BJ (cell line): Measurements from ENCODE around the gene TPPP. TPM values are rescaled to one million over a fixed set of nuclear protein-coding genes. Genes with fewer than 3 reads are reported as not detected.
"Not testable (repeated sequence)": the region's sequence is repeated elsewhere in the genome, so short reads cannot be mapped to it uniquely, and the experiment has no call there.

Experiments
- CTCF ChIA-PET: fragments of 350-600 bp; formaldehyde crosslinking; extraction: SDS; loops from one replicate; lab custom pipeline; 2021; ENCODE audit warnings: antibody characterized with exemption, inconsistent platforms; lab: Yijun Ruan, JAX
- POLR2A ChIA-PET: fragments of 300-600 bp; sonication (Branson Sonifier 250); formaldehyde crosslinking; extraction: SDS; loops from one replicate; lab custom pipeline; 2021; ENCODE audit warnings: antibody characterized with exemption; lab: Charles Lee
- DNase-seq: peaks from one replicate; pipeline ENCODE4 v3.0.0-alpha.2; 2011; ENCODE audit warnings: low read depth
- H3K27me3 ChIP-seq: 2 replicates; pipeline ENCODE4 v1.6.0; 2011; ENCODE audit warnings: low read length; ENCODE audit not compliant: control insufficient read depth, insufficient read depth
- H3K36me3 ChIP-seq: 2 replicates; pipeline ENCODE4 v1.5.1; 2011; ENCODE audit warnings: low read length; ENCODE audit not compliant: control insufficient read depth, insufficient read depth
- H3K4me3 ChIP-seq: 2 replicates; pipeline ENCODE4 v1.5.1; 2011; ENCODE audit warnings: low read depth, mild to moderate bottlenecking, control low read depth, low read length
- CTCF ChIP-seq: IDR thresholded peaks from 2 replicates; pipeline ENCODE4 v1.5.1; 2011; ENCODE audit warnings: low read depth, mild to moderate bottlenecking, control low read depth, inconsistent platforms, low read length, moderate library complexity; ENCODE audit not compliant: insufficient read depth
- polyA plus RNA-seq: library from polyadenylated mRNA; depleted of rRNA; stranded (reverse); fragments of >200 nt; gene quantifications from 2 replicates; pipeline ENCODE4 v1.2.3, GENCODE V29; 2011

The TPPP gene
- polyA plus RNA-seq, 1 experiment, result 0.09 TPM

- TF ChIP-seq CTCF, result no peak
- no peaks in the 10 kb centered on the region for H3K36me3 ChIP-seq
- CTCF ChIA-PET, result no interaction called here
- peaks cover 5% of the 10 kb centered on the region; the same call in 1 of the 2 replicates for H3K27me3 ChIP-seq
- DNase-seq, result no peak
- POLR2A ChIA-PET, result no interaction called here
- H3K4me3 ChIP-seq, result no peak overlapping the region
Observed at GRCh38 chr5:717143-717542, 24.0 kb upstream of the TPPP start.

GRCh38 chr5:716740-717139 lies 23.6 kb upstream of the TPPP start:
- CTCF ChIA-PET, H3K27me3 ChIP-seq, H3K36me3 ChIP-seq, H3K4me3 ChIP-seq, POLR2A ChIA-PET, DNase-seq: not testable (repeated sequence)

GRCh38 chr5:715636-716035 lies 22.5 kb upstream of the TPPP start:
- POLR2A ChIA-PET, DNase-seq, H3K27me3 ChIP-seq, H3K4me3 ChIP-seq, CTCF ChIA-PET, H3K36me3 ChIP-seq: not testable (repeated sequence)

- CTCF ChIA-PET, H3K36me3 ChIP-seq, DNase-seq, POLR2A ChIA-PET, H3K4me3 ChIP-seq, H3K27me3 ChIP-seq: not testable (repeated sequence)
Observed at GRCh38 chr5:714215-715118, 21.3 kb upstream of the TPPP start.

GRCh38 chr5:713686-714085 lies 20.5 kb upstream of the TPPP start:
- H3K27me3 ChIP-seq, H3K4me3 ChIP-seq, DNase-seq, H3K36me3 ChIP-seq, CTCF ChIA-PET, POLR2A ChIA-PET: not testable (repeated sequence)

GRCh38 chr5:708848-709517 lies 15.8 kb upstream of the TPPP start:
- H3K36me3 ChIP-seq, CTCF ChIA-PET, H3K27me3 ChIP-seq, DNase-seq, POLR2A ChIA-PET, H3K4me3 ChIP-seq: not testable (repeated sequence)

- H3K36me3 ChIP-seq, H3K27me3 ChIP-seq, H3K4me3 ChIP-seq, POLR2A ChIA-PET, CTCF ChIA-PET, DNase-seq: not testable (repeated sequence)
Observed at GRCh38 chr5:708374-708773, 15.2 kb upstream of the TPPP start.

GRCh38 chr5:706127-706526 lies 13.0 kb upstream of the TPPP start:
- H3K27me3 ChIP-seq, H3K4me3 ChIP-seq, DNase-seq, H3K36me3 ChIP-seq, CTCF ChIA-PET, POLR2A ChIA-PET: not testable (repeated sequence)

GRCh38 chr5:696753-697702 lies 3.9 kb upstream of the TPPP start:
- H3K36me3 ChIP-seq, CTCF ChIA-PET, DNase-seq, H3K4me3 ChIP-seq, POLR2A ChIA-PET, H3K27me3 ChIP-seq: not testable (repeated sequence)

GRCh38 chr5:696191-696590 lies 3.0 kb upstream of the TPPP start:
- H3K36me3 ChIP-seq, H3K27me3 ChIP-seq, H3K4me3 ChIP-seq, CTCF ChIA-PET, DNase-seq, POLR2A ChIA-PET: not testable (repeated sequence)

- POLR2A ChIA-PET, CTCF ChIA-PET, H3K4me3 ChIP-seq: not testable (repeated sequence)
Observed at GRCh38 chr5:695475-695874, 2.3 kb upstream of the TPPP start.

More at GRCh38 chr5:695475-695874, 2.3 kb upstream of the TPPP start:
- H3K36me3 ChIP-seq, DNase-seq, H3K27me3 ChIP-seq: not testable (repeated sequence)
